Tibial nerve (tissue), 4 donors: Measurements from ENCODE around the gene TBC1D4. TPM values are rescaled to one million over a fixed set of nuclear protein-coding genes. Genes with fewer than 3 reads are reported as not detected.

Source experiments
- DNase-seq, 2 donors: peaks; one replicate each; pipeline ENCODE4 v3.0.0-alpha.2; 2019; ENCODE audit warnings: low spot score in 2 of 2
- H3K27ac ChIP-seq, 4 donors: fragments of 200-600 bp; sonication (generic) in 3 of 4; one replicate each; pipeline ENCODE4 v1.5.1; 2017 to 2019; ENCODE audit warnings: mild to moderate bottlenecking in 1 of 4
- H3K27me3 ChIP-seq, 2 donors: fragments of 200-600 bp; sonication (generic) in 1 of 2; one replicate each; pipeline versions ENCODE4 v1.5.1 to v1.6.0; 2017 to 2019
- H3K36me3 ChIP-seq, 3 donors: fragments of 200-600 bp; sonication (generic); one replicate each; pipeline ENCODE4 v1.5.1; 2018 to 2019
- H3K4me1 ChIP-seq, 4 donors: fragments of 200-600 bp; sonication (generic) in 3 of 4; one replicate each; pipeline ENCODE4 v1.5.1; 2017 to 2019
- H3K4me3 ChIP-seq, 4 donors: fragments of 200-600 bp; sonication (generic) in 3 of 4; one replicate each; pipeline ENCODE4 v1.5.1; 2017 to 2019; ENCODE audit warnings: mild to moderate bottlenecking in 1 of 4, moderate library complexity in 1 of 4
- H3K9me3 ChIP-seq, 4 donors: fragments of 200-600 bp; sonication (generic) in 3 of 4; one replicate each; pipeline ENCODE4 v1.5.1; 2017 to 2019
- CTCF ChIP-seq, 5 experiments: fragments of 200-600 bp in 3 of 5; fragments of 450-650 bp in 2 of 5; sonication (generic) in 3 of 5; IDR thresholded peaks; one replicate each; pipeline ENCODE4 v1.5.1; 2016 to 2019; ENCODE audit warnings: antibody characterized with exemption in 5 of 5, mild to moderate bottlenecking in 3 of 5, moderate library complexity in 2 of 5
- EP300 ChIP-seq, 2 donors: sonication (generic); formaldehyde crosslinking; IDR thresholded peaks; one replicate each; pipeline ENCODE4 v1.6.1; 2017; ENCODE audit warnings: antibody characterized with exemption in 2 of 2, mild to moderate bottlenecking in 1 of 2
- POLR2A ChIP-seq, 2 donors: fragments of 450-650 bp; IDR thresholded peaks; one replicate each; pipeline ENCODE4 v1.6.1; 2017; ENCODE audit warnings: antibody characterized with exemption in 2 of 2, mild to moderate bottlenecking in 2 of 2, moderate library complexity in 2 of 2
- WGBS, 2 donors: methylation state at CpG; one replicate each; pipeline ENCODE4 v1.1.5; 2018; 5-methylcytosine and 5-hydroxymethylcytosine counted together
- total RNA-seq, 4 donors: library from RNA; depleted of rRNA; stranded (reverse); fragments of >200 nt; gene quantifications; one replicate each; pipeline ENCODE4 v1.1.0, GENCODE V29; 2016

Gene TBC1D4
- total RNA-seq, 4 donors from 2014 or later = 17.7 to 45.4 (median 33.4) TPM

- Histone ChIP-seq H3K27me3 (no peaks in the 10 kb centered on the region), H3K9me3 (no peaks in the 10 kb centered on the region), H3K36me3 (no peaks in the 10 kb centered on the region), H3K4me3 (no peak overlapping the region), H3K4me1 (peaks cover 0 to 37% (median 3%) of the 10 kb centered on the region in 4 donors), H3K27ac (no peak overlapping the region)
- DNase-seq = no peak
- TF ChIP-seq CTCF (IDR thresholded peaks at IDR 0.05) (no peak), EP300 (IDR thresholded peaks at IDR 0.05) (no peak), POLR2A (IDR thresholded peaks at IDR 0.05) (no peak)
- WGBS, 2 donors = 73 to 77% methylated on average over 5 of the region's 5 CpGs
Measured at GRCh38 chr13:75479102-75479740, 2.7 kb downstream of the TBC1D4 start.

- TF ChIP-seq EP300 (IDR thresholded peaks at IDR 0.05) (no peak), CTCF (IDR thresholded peaks at IDR 0.05) (no peak), POLR2A (IDR thresholded peaks at IDR 0.05) (no peak)
- no peaks in the 10 kb centered on the region for H3K27me3 ChIP-seq
- 84 to 91% methylated on average over 4 of the region's 4 CpGs for WGBS, 2 donors
- DNase-seq = no peak
- H3K4me3 ChIP-seq = no peak overlapping the region
- no peak overlapping the region for H3K27ac ChIP-seq
- peaks cover 0 to 37% (median 3%) of the 10 kb centered on the region in 4 donors for H3K4me1 ChIP-seq
- H3K36me3 ChIP-seq = no peaks in the 10 kb centered on the region
- no peaks in the 10 kb centered on the region for H3K9me3 ChIP-seq
Measured at GRCh38 chr13:75478659-75479058, 3.3 kb downstream of the TBC1D4 start.

- TF ChIP-seq POLR2A (IDR thresholded peaks at IDR 0.05) = no peak
- no peak for TF ChIP-seq CTCF (IDR thresholded peaks at IDR 0.05)
- TF ChIP-seq EP300 (IDR thresholded peaks at IDR 0.05) = no peak
- Histone ChIP-seq H3K27me3 (no peaks in the 10 kb centered on the region), H3K27ac (no peak overlapping the region), H3K9me3 (no peaks in the 10 kb centered on the region), H3K4me1 (peaks cover 0 to 36% (median 0%) of the 10 kb centered on the region in 4 donors), H3K36me3 (no peaks in the 10 kb centered on the region), H3K4me3 (no peak overlapping the region)
- WGBS, 2 donors = 82 to 89% methylated on average over 2 of the region's 2 CpGs
- DNase-seq = no peak
Measured at GRCh38 chr13:75474956-75475355, 7.0 kb downstream of the TBC1D4 start.

GRCh38 chr13:75473468-75473867, 8.5 kb downstream of the TBC1D4 start:
- DNase-seq = no peak
- no peak overlapping the region for H3K4me3 ChIP-seq
- no peaks in the 10 kb centered on the region for H3K9me3 ChIP-seq
- H3K27ac ChIP-seq = peak overlapping the region in 2 of 4 donors; percentile 10 to 13
- H3K4me1 ChIP-seq = peaks cover 0 to 23% (median 0%) of the 10 kb centered on the region in 4 donors
- H3K27me3 ChIP-seq = no peaks in the 10 kb centered on the region
- TF ChIP-seq EP300 (IDR thresholded peaks at IDR 0.05) = no peak
- TF ChIP-seq CTCF (IDR thresholded peaks at IDR 0.05) = no peak
- TF ChIP-seq POLR2A (IDR thresholded peaks at IDR 0.05) = no peak
- WGBS, 2 donors = 22 to 26% methylated on average over 1 of the region's 1 CpG
- H3K36me3 ChIP-seq = no peaks in the 10 kb centered on the region

- no peak for DNase-seq
- H3K4me3 ChIP-seq = no peak overlapping the region
Measured at GRCh38 chr13:75470676-75471075, 11.3 kb downstream of the TBC1D4 start.

More at GRCh38 chr13:75470676-75471075, 11.3 kb downstream of the TBC1D4 start:
- Histone ChIP-seq H3K27ac (no peak overlapping the region), H3K9me3 (no peaks in the 10 kb centered on the region), H3K4me1 (peaks cover 0 to 19% (median 0%) of the 10 kb centered on the region in 4 donors), H3K27me3 (no peaks in the 10 kb centered on the region), H3K36me3 (no peaks in the 10 kb centered on the region)
- TF ChIP-seq POLR2A (IDR thresholded peaks at IDR 0.05) = no peak
- WGBS, 2 donors = 95 to 96% methylated on average over 4 of the region's 4 CpGs
